Measurements from ENCODE around the gene RRAS2. TPM values are rescaled to one million over a fixed set of nuclear protein-coding genes. Genes with fewer than 3 reads are reported as not detected.

Gene RRAS2
- total and polyA plus RNA-seq, 8 donors = 9.0 to 21.8 (median 14.8) TPM

GRCh38 chr11:14264966-14265365, 94.0 kb downstream of the RRAS2 start:
- no peaks in the 10 kb centered on the region for H3K4me1 ChIP-seq
- intact Hi-C loops (cut with DNase I) = no loop called here
- no peaks in the 10 kb centered on the region for H3K9me3 ChIP-seq
- FAIRE-seq = no peak
- no peak for TF ChIP-seq CTCF (IDR thresholded peaks at IDR 0.05)
- no peak for DNase-seq
- no peak for ATAC-seq
- H3K27me3 ChIP-seq = no peaks in the 10 kb centered on the region
- H3K4me3 ChIP-seq = no peak overlapping the region
- H3K36me3 ChIP-seq = no peaks in the 10 kb centered on the region
- WGBS, 2 donors = 97 to 100% methylated on average over 2 of the region's 2 CpGs
- H3K27ac ChIP-seq = no peak overlapping the region

GRCh38 chr11:14262271-14262846, 96.6 kb downstream of the RRAS2 start:
- H3K4me1 ChIP-seq = no peaks in the 10 kb centered on the region
- intact Hi-C loops (cut with DNase I) = no loop called here
- no peak for ATAC-seq
- no peaks in the 10 kb centered on the region for H3K27me3 ChIP-seq
- no peaks in the 10 kb centered on the region for H3K9me3 ChIP-seq
- no peak for DNase-seq
- no peak for TF ChIP-seq CTCF (IDR thresholded peaks at IDR 0.05)
- H3K27ac ChIP-seq = no peak overlapping the region
- no peak for FAIRE-seq
- H3K36me3 ChIP-seq = no peaks in the 10 kb centered on the region
- 81 to 86% methylated on average over 8 of the region's 8 CpGs for WGBS, 2 donors
- no peak overlapping the region for H3K4me3 ChIP-seq

GRCh38 chr11:14261066-14261465, 97.9 kb downstream of the RRAS2 start:
- no peaks in the 10 kb centered on the region for H3K27me3 ChIP-seq
- DNase-seq (no peak), ATAC-seq (no peak), FAIRE-seq (no peak)
- no peak overlapping the region for H3K4me3 ChIP-seq
- 74% methylated on average over 4 of the region's 4 CpGs for WGBS, 2 donors
- H3K9me3 ChIP-seq = no peaks in the 10 kb centered on the region
- intact Hi-C loops (cut with DNase I) = no loop called here
- H3K27ac ChIP-seq = no peak overlapping the region
- H3K4me1 ChIP-seq = no peaks in the 10 kb centered on the region
- no peaks in the 10 kb centered on the region for H3K36me3 ChIP-seq
- no peak for TF ChIP-seq CTCF (IDR thresholded peaks at IDR 0.05)

- no peaks in the 10 kb centered on the region for H3K9me3 ChIP-seq
- no peak overlapping the region for H3K4me3 ChIP-seq
- no peaks in the 10 kb centered on the region for H3K27me3 ChIP-seq
- H3K27ac ChIP-seq = no peak overlapping the region
- no peaks in the 10 kb centered on the region for H3K4me1 ChIP-seq
- no peaks in the 10 kb centered on the region for H3K36me3 ChIP-seq
- ATAC-seq (no peak), DNase-seq (no peak), FAIRE-seq (no peak)
- intact Hi-C loops (cut with DNase I) = no loop called here
- no peak for TF ChIP-seq CTCF (IDR thresholded peaks at IDR 0.05)
- WGBS, 2 donors = 92 to 93% methylated on average over 1 of the region's 1 CpG
Observed at GRCh38 chr11:14259878-14260277, 99.1 kb downstream of the RRAS2 start.

- DNase-seq = peak in 1 of 6 donors; percentile 52
Observed at GRCh38 chr11:14259186-14259784, 99.7 kb downstream of the RRAS2 start.

More at GRCh38 chr11:14259186-14259784, 99.7 kb downstream of the RRAS2 start:
- Histone ChIP-seq H3K36me3 (no peaks in the 10 kb centered on the region), H3K27me3 (no peaks in the 10 kb centered on the region), H3K9me3 (no peaks in the 10 kb centered on the region), H3K27ac (no peak overlapping the region), H3K4me3 (no peak overlapping the region), H3K4me1 (no peaks in the 10 kb centered on the region)
- FAIRE-seq (no peak), ATAC-seq (no peak)
- intact Hi-C loops (cut with DNase I) = no loop called here
- no peak for TF ChIP-seq CTCF (IDR thresholded peaks at IDR 0.05)
- 32 to 46% methylated on average over 38 of the region's 38 CpGs for WGBS, 2 donors

Data from pancreas (tissue), 10 donors.